SU-DHL-6 (cell line): ENCODE measurements around the gene CYP4F22.
A peak's percentile ranks its signal among the peaks of the same experiment; 100 is the strongest.

Experiments used
- H2AFZ ChIP-seq: fragments of 200-600 bp; sonication (generic); 2 replicates; pipeline ENCODE4 v1.6.1; 2014; ENCODE audit warnings: low read depth, mild to moderate bottlenecking, moderate library complexity, mixed read lengths, antibody characterized with exemption, low read length; ENCODE audit not compliant: severe bottlenecking
- H3F3A ChIP-seq: fragments of 200-600 bp; shearing (Covaris generic); 2 replicates; pipeline ENCODE4 v1.6.0; 2016; ENCODE audit warnings: antibody characterized with exemption, mild to moderate bottlenecking; ENCODE audit not compliant: insufficient read depth
- H3K27ac ChIP-seq: fragments of 200-600 bp; sonication (generic); 2 replicates; pipeline ENCODE4 v1.5.1; 2016; ENCODE audit warnings: low read depth, mild to moderate bottlenecking, low read length, moderate library complexity, mixed read lengths
- H3K27me3 ChIP-seq: fragments of 200-600 bp; sonication (generic), shearing (Covaris generic); 2 replicates; pipeline ENCODE4 v1.6.0; 2014; ENCODE audit warnings: mild to moderate bottlenecking, low read length
- H3K36me3 ChIP-seq: fragments of 200-600 bp; sonication (generic); 2 replicates; pipeline ENCODE4 v1.6.1; 2014; ENCODE audit warnings: mild to moderate bottlenecking, low read length, mixed read lengths
- H3K4me2 ChIP-seq: fragments of 300-600, 200-600 bp; shearing (Covaris generic), sonication (generic); 2 replicates; pipeline ENCODE4 v1.6.0; 2014; ENCODE audit warnings: low read length, low read depth, mild to moderate bottlenecking; ENCODE audit not compliant: poor library complexity, severe bottlenecking
- H3K4me3 ChIP-seq: fragments of 200-600 bp; sonication (generic); 2 replicates; pipeline ENCODE4 v1.5.1; 2014; ENCODE audit warnings: antibody characterized with exemption, low read length, mild to moderate bottlenecking, mixed read lengths; ENCODE audit not compliant: insufficient read depth, poor library complexity, severe bottlenecking
- H3K79me2 ChIP-seq: fragments of 200-600 bp; sonication (generic); 2 replicates; pipeline ENCODE4 v1.6.1; 2014; ENCODE audit warnings: mild to moderate bottlenecking, low read length, moderate library complexity; ENCODE audit not compliant: insufficient read depth
- H3K9ac ChIP-seq: fragments of 200-600 bp; sonication (generic); 2 replicates; pipeline ENCODE4 v1.7.0; 2014; ENCODE audit warnings: mild to moderate bottlenecking, low read length
- H3K9me2 ChIP-seq: fragments of 200-600 bp; sonication (generic); replicated peaks from 2 replicates; pipeline ENCODE4 v1.6.1; 2014; ENCODE audit warnings: low read length; ENCODE audit not compliant: insufficient read depth
- H3K9me3 ChIP-seq: fragments of 200-600 bp; sonication (generic); 2 replicates; pipeline ENCODE4 v1.6.1; 2014; ENCODE audit warnings: low read length, mixed read lengths; ENCODE audit not compliant: insufficient read depth
- H4K20me1 ChIP-seq: fragments of 200-600 bp; sonication (generic); 2 replicates; pipeline ENCODE4 v1.6.1; 2014; ENCODE audit warnings: low read depth, mild to moderate bottlenecking, antibody characterized with exemption, low read length, moderate library complexity, mixed read lengths
- EZH2phosphoT487 ChIP-seq: fragments of 200-600 bp; sonication (generic), shearing (Covaris generic); conservative IDR thresholded peaks from 2 replicates; pipeline ENCODE4 v1.6.1; 2018; ENCODE audit warnings: mild to moderate bottlenecking, antibody characterized with exemption, low read length, moderate library complexity, mixed read lengths
- TF ChIP-seq, protein P1 (sequence below): fragments of 200-600 bp; sonication (generic); IDR thresholded peaks from one replicate; pipeline ENCODE4 v1.5.1; 2017; ENCODE audit warnings: antibody characterized with exemption, mild to moderate bottlenecking, low read length, moderate library complexity; ENCODE audit not compliant: insufficient read depth, poor library complexity, severe bottlenecking

Gene CYP4F22

DNA sequence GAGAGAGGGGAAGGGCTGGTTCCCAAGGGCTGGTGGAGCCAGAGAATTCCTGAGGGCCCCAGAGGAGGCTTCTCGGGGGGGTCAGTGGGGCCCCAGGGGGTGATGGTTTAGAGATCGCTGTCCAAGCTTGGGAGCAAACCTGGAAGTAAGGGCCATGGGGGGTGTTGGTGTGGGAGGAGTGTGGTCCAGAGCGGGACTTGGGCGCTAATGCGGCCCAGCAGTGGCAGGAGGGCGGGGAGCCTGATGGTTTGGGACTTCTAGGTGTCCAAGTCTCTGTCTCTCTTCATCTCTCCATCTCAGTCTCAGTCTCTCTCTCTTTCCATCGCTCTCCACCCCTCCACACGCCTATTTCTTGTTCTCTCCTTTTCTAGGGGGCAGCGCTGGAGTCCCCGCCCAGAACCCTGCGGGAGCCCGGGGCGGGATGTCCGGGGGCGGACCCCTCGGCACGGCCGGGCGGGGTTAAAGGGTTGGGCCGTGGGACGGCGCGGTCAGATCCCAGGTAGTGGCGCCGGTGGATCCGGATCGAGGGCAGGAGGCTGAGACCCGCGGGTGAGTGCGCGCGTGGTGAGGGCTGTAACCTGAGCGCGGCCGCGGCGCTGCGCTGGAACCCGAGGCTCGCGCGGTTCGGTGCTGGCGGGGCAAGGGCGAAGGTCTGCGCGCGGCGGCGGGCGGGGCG, at the start of gene CYP4F22:
CYP4F22 (plus strand) TSS at position 491 of the 676 bp plus-strand sequence. CDS start 16,812 bp downstream, outside the sequence.
- TF ChIP-seq EZH2phosphoT487: no peak
- TF ChIP-seq, protein P1, sequence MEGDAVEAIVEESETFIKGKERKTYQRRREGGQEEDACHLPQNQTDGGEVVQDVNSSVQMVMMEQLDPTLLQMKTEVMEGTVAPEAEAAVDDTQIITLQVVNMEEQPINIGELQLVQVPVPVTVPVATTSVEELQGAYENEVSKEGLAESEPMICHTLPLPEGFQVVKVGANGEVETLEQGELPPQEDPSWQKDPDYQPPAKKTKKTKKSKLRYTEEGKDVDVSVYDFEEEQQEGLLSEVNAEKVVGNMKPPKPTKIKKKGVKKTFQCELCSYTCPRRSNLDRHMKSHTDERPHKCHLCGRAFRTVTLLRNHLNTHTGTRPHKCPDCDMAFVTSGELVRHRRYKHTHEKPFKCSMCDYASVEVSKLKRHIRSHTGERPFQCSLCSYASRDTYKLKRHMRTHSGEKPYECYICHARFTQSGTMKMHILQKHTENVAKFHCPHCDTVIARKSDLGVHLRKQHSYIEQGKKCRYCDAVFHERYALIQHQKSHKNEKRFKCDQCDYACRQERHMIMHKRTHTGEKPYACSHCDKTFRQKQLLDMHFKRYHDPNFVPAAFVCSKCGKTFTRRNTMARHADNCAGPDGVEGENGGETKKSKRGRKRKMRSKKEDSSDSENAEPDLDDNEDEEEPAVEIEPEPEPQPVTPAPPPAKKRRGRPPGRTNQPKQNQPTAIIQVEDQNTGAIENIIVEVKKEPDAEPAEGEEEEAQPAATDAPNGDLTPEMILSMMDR: no peak
- H3K9ac ChIP-seq: no peak within 1 kb of the TSS
- H3K9me3 ChIP-seq: no peaks in the 10 kb centered on the region
- no peak within 1 kb of the TSS for H3K4me2 ChIP-seq
- H3K4me3 ChIP-seq: no peak within 1 kb of the TSS
- H3F3A ChIP-seq: no peaks in the 10 kb centered on the region
- no peaks in the 10 kb centered on the region for H3K27me3 ChIP-seq
- H3K9me2 ChIP-seq: no peaks in the 10 kb centered on the region
- H3K27ac ChIP-seq: no peak within 1 kb of the TSS
- H2AFZ ChIP-seq: no peak within 1 kb of the TSS
- no peaks in the 10 kb centered on the region for H4K20me1 ChIP-seq
- no peaks in the 10 kb centered on the region for H3K36me3 ChIP-seq
- no peaks in the 10 kb centered on the region for H3K79me2 ChIP-seq

DNA sequence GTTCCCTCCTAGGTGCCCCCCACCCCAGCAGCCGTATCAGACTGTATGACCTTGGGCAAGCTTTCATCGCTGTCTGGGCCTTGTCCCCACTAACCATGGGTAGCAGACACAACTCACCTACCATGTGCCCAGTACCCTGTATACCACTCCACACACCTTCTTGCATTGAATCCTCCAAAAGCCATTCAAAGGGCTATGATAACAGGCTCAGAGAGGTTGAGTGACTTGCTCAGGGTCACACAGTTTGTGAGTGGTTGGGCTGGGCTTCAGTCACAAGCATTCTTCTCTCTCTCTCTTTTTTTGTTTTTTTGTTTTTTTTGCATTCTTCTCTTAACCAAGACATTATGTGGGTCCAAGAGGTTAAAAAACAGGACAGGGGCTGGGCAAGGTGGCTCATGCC, 46.6 kb upstream of the CYP4F22 start:
- H3K27ac ChIP-seq: no peak overlapping the region
- no peaks in the 10 kb centered on the region for H3K36me3 ChIP-seq
- H3K9ac ChIP-seq: no peak overlapping the region
- H3K4me3 ChIP-seq: no peak overlapping the region
- no peaks in the 10 kb centered on the region for H3K9me2 ChIP-seq
- H4K20me1 ChIP-seq: no peaks in the 10 kb centered on the region
- TF ChIP-seq, protein P1: no peak
- TF ChIP-seq EZH2phosphoT487: no peak
- no peaks in the 10 kb centered on the region for H3F3A ChIP-seq
- no peaks in the 10 kb centered on the region; the same call in 1 of the 2 replicates for H3K79me2 ChIP-seq
- no peak overlapping the region for H3K4me2 ChIP-seq
- H3K27me3 ChIP-seq: no peaks in the 10 kb centered on the region
- H3K9me3 ChIP-seq: no peaks in the 10 kb centered on the region
- no peak overlapping the region for H2AFZ ChIP-seq

GRCh38 chr19:15463861-15464371, 44.4 kb upstream of the CYP4F22 start:
- Histone ChIP-seq H3K9me2 (no peaks in the 10 kb centered on the region), H2AFZ (peak overlapping the region; percentile 60), H3K79me2 (no peaks in the 10 kb centered on the region; the same call in 1 of the 2 replicates), H3K27me3 (no peaks in the 10 kb centered on the region), H3K4me3 (peak overlapping the region; percentile 69), H3F3A (no peaks in the 10 kb centered on the region), H3K27ac (peak overlapping the region; percentile 66), H3K36me3 (no peaks in the 10 kb centered on the region), H4K20me1 (no peaks in the 10 kb centered on the region), H3K4me2 (peak overlapping the region; percentile 74), H3K9me3 (no peaks in the 10 kb centered on the region), H3K9ac (peak overlapping the region; percentile 80)
- TF ChIP-seq, protein P1: no peak
- no peak for TF ChIP-seq EZH2phosphoT487
